Measurements from ENCODE around the gene ATP1A2.

GRCh38 chr1:160096274-160097116 lies 19.1 kb upstream of the ATP1A2 start:
- TF ChIP-seq EGR1 (IDR thresholded peaks at IDR 0.05; ENCODE audit: low read depth in 2 of 2): no peak
- TF ChIP-seq, protein P1, sequence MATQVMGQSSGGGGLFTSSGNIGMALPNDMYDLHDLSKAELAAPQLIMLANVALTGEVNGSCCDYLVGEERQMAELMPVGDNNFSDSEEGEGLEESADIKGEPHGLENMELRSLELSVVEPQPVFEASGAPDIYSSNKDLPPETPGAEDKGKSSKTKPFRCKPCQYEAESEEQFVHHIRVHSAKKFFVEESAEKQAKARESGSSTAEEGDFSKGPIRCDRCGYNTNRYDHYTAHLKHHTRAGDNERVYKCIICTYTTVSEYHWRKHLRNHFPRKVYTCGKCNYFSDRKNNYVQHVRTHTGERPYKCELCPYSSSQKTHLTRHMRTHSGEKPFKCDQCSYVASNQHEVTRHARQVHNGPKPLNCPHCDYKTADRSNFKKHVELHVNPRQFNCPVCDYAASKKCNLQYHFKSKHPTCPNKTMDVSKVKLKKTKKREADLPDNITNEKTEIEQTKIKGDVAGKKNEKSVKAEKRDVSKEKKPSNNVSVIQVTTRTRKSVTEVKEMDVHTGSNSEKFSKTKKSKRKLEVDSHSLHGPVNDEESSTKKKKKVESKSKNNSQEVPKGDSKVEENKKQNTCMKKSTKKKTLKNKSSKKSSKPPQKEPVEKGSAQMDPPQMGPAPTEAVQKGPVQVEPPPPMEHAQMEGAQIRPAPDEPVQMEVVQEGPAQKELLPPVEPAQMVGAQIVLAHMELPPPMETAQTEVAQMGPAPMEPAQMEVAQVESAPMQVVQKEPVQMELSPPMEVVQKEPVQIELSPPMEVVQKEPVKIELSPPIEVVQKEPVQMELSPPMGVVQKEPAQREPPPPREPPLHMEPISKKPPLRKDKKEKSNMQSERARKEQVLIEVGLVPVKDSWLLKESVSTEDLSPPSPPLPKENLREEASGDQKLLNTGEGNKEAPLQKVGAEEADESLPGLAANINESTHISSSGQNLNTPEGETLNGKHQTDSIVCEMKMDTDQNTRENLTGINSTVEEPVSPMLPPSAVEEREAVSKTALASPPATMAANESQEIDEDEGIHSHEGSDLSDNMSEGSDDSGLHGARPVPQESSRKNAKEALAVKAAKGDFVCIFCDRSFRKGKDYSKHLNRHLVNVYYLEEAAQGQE (IDR thresholded peaks at IDR 0.05): no peak
- TF ChIP-seq, protein P2, sequence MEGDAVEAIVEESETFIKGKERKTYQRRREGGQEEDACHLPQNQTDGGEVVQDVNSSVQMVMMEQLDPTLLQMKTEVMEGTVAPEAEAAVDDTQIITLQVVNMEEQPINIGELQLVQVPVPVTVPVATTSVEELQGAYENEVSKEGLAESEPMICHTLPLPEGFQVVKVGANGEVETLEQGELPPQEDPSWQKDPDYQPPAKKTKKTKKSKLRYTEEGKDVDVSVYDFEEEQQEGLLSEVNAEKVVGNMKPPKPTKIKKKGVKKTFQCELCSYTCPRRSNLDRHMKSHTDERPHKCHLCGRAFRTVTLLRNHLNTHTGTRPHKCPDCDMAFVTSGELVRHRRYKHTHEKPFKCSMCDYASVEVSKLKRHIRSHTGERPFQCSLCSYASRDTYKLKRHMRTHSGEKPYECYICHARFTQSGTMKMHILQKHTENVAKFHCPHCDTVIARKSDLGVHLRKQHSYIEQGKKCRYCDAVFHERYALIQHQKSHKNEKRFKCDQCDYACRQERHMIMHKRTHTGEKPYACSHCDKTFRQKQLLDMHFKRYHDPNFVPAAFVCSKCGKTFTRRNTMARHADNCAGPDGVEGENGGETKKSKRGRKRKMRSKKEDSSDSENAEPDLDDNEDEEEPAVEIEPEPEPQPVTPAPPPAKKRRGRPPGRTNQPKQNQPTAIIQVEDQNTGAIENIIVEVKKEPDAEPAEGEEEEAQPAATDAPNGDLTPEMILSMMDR (IDR thresholded peaks at IDR 0.05; ENCODE audit: low read depth, low read length, missing input control): no peak
- TF ChIP-seq, protein P3, sequence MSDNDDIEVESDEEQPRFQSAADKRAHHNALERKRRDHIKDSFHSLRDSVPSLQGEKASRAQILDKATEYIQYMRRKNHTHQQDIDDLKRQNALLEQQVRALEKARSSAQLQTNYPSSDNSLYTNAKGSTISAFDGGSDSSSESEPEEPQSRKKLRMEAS (IDR thresholded peaks at IDR 0.05): no peak
- no peak for TF ChIP-seq TAF1 (conservative IDR thresholded peaks at IDR 0.05)
- TF ChIP-seq SP1 (IDR thresholded peaks at IDR 0.05): no peak
- no peak for TF ChIP-seq GABPA (IDR thresholded peaks at IDR 0.05 in 1 of 2, conservative IDR thresholded peaks at IDR 0.05 in 1 of 2)
- no peak for TF ChIP-seq YY1 (IDR thresholded peaks at IDR 0.05)
- TF ChIP-seq JUND (IDR thresholded peaks at IDR 0.05): no peak
